Measurements from ENCODE around the gene TRIM39. TPM values are rescaled to one million over a fixed set of nuclear protein-coding genes. Genes with fewer than 3 reads are reported as not detected.
"Not testable (repeated sequence)": the region's sequence is repeated elsewhere in the genome, so short reads cannot be mapped to it uniquely, and the experiment has no call there.

The TRIM39 gene
- total RNA-seq, 2 experiments from 2014 or later: 38.2 to 38.3 TPM

GRCh38 chr6:30361661-30362060 is 34.9 kb downstream of the TRIM39 start:
- Mint-ChIP-seq H3K9me3 (no peaks in the 10 kb centered on the region), H3K27me3 (peaks cover 80% of the 10 kb centered on the region), H3K4me1 (ENCODE audit: low read depth) (peaks cover 5% of the 10 kb centered on the region), H3K36me3 (ENCODE audit: low read depth) (no peaks in the 10 kb centered on the region), H3K27ac (no peak overlapping the region), H3K4me3 (no peak overlapping the region)
- no peaks in the 10 kb centered on the region for H3K36me3 ChIP-seq (ENCODE audit: insufficient read depth, low read length)
- H3K4me3 ChIP-seq (ENCODE audit: low read length): no peak overlapping the region
- no peaks in the 10 kb centered on the region for H3K9me3 ChIP-seq (ENCODE audit: control insufficient read depth in 1 of 2, insufficient read depth in 1 of 2, low read length in 2 of 2)
- H3K4me1 ChIP-seq (ENCODE audit: insufficient read depth, low read length): peaks cover 7% of the 10 kb centered on the region
- ChIA-PET CTCF (no interaction called here), POLR2A (no interaction called here)
- H3K27ac ChIP-seq (ENCODE audit: low read depth in 1 of 2, low read length in 2 of 2): no peak overlapping the region
- H3K27me3 ChIP-seq (ENCODE audit: control insufficient read depth in 1 of 2, insufficient read depth in 2 of 2, low read length in 2 of 2): peaks cover 36 to 69% of the 10 kb centered on the region in 2 experiments
- ATAC-seq (ENCODE audit: poor library complexity) (no peak), DNase-seq (no peak)
- intact Hi-C loops (cut with DNase I, micrococcal nuclease): no loop called here
- TF ChIP-seq, protein P1, sequence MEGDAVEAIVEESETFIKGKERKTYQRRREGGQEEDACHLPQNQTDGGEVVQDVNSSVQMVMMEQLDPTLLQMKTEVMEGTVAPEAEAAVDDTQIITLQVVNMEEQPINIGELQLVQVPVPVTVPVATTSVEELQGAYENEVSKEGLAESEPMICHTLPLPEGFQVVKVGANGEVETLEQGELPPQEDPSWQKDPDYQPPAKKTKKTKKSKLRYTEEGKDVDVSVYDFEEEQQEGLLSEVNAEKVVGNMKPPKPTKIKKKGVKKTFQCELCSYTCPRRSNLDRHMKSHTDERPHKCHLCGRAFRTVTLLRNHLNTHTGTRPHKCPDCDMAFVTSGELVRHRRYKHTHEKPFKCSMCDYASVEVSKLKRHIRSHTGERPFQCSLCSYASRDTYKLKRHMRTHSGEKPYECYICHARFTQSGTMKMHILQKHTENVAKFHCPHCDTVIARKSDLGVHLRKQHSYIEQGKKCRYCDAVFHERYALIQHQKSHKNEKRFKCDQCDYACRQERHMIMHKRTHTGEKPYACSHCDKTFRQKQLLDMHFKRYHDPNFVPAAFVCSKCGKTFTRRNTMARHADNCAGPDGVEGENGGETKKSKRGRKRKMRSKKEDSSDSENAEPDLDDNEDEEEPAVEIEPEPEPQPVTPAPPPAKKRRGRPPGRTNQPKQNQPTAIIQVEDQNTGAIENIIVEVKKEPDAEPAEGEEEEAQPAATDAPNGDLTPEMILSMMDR (IDR thresholded peaks at IDR 0.05): no peak

GRCh38 chr6:30363459-30363858 is 36.7 kb downstream of the TRIM39 start:
- peaks cover 71% of the 10 kb centered on the region for H3K27me3 Mint-ChIP-seq
- H3K27ac ChIP-seq (ENCODE audit: low read depth in 1 of 2, low read length in 2 of 2): no peak overlapping the region
- no peak overlapping the region for H3K4me3 Mint-ChIP-seq
- no peaks in the 10 kb centered on the region for H3K4me1 Mint-ChIP-seq (ENCODE audit: low read depth)
- intact Hi-C loops (cut with DNase I, micrococcal nuclease): no loop called here
- no peaks in the 10 kb centered on the region for H3K4me1 ChIP-seq (ENCODE audit: insufficient read depth, low read length)
- no peaks in the 10 kb centered on the region for H3K9me3 Mint-ChIP-seq
- no peaks in the 10 kb centered on the region for H3K9me3 ChIP-seq (ENCODE audit: control insufficient read depth in 1 of 2, insufficient read depth in 1 of 2, low read length in 2 of 2)
- H3K4me3 ChIP-seq (ENCODE audit: low read length): no peak overlapping the region
- no peaks in the 10 kb centered on the region for H3K36me3 Mint-ChIP-seq (ENCODE audit: low read depth)
- DNase-seq (no peak), ATAC-seq (ENCODE audit: poor library complexity) (no peak)
- CTCF ChIA-PET: no interaction called here
- no peaks in the 10 kb centered on the region for H3K36me3 ChIP-seq (ENCODE audit: insufficient read depth, low read length)
- H3K27ac Mint-ChIP-seq: no peak overlapping the region
- TF ChIP-seq, protein P1 (IDR thresholded peaks at IDR 0.05): no peak
- H3K27me3 ChIP-seq (ENCODE audit: control insufficient read depth in 1 of 2, insufficient read depth in 2 of 2, low read length in 2 of 2): peaks cover 32 to 61% of the 10 kb centered on the region in 2 experiments
- POLR2A ChIA-PET: no interaction called here

DNA sequence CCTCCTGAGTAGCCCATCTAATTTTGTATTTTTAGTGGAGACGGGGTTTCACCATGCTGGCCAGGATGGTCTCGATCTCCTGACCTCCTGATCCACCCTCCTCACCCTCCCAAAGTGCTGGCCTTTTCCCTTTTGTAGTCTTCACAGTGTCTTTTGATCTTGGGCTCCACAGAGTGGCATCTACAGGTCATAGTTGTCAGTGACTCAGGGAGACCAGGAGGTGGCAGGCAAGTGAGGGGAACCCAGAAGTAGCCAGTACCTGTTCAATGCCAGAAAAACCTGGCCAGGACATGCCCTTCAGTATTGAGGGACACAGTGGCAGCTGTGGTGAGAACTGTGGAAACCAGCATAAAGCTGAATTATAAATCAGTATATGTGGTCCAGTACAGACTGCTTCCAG is 37.9 kb downstream of the TRIM39 start:
- DNase-seq (peak in 1 of 14 experiments; percentile 23), ATAC-seq (ENCODE audit: poor library complexity) (peak; percentile 46)
- Mint-ChIP-seq H3K36me3 (ENCODE audit: low read depth) (no peaks in the 10 kb centered on the region), H3K9me3 (no peaks in the 10 kb centered on the region), H3K27ac (no peak overlapping the region), H3K27me3 (peaks cover 71% of the 10 kb centered on the region), H3K4me1 (ENCODE audit: low read depth) (no peaks in the 10 kb centered on the region), H3K4me3 (no peak overlapping the region)
- Histone ChIP-seq H3K9me3 (ENCODE audit: control insufficient read depth in 1 of 2, insufficient read depth in 1 of 2, low read length in 2 of 2) (no peaks in the 10 kb centered on the region), H3K27me3 (ENCODE audit: control insufficient read depth in 1 of 2, insufficient read depth in 2 of 2, low read length in 2 of 2) (peaks cover 27 to 56% of the 10 kb centered on the region in 2 experiments), H3K27ac (ENCODE audit: low read depth in 1 of 2, low read length in 2 of 2) (no peak overlapping the region), H3K4me3 (ENCODE audit: low read length) (no peak overlapping the region), H3K4me1 (ENCODE audit: insufficient read depth, low read length) (no peaks in the 10 kb centered on the region), H3K36me3 (ENCODE audit: insufficient read depth, low read length) (no peaks in the 10 kb centered on the region)
- intact Hi-C loops (cut with DNase I, micrococcal nuclease): no loop called here
- TF ChIP-seq, protein P1 (IDR thresholded peaks at IDR 0.05): no peak
- ChIA-PET CTCF (no interaction called here), POLR2A (no interaction called here)

DNA sequence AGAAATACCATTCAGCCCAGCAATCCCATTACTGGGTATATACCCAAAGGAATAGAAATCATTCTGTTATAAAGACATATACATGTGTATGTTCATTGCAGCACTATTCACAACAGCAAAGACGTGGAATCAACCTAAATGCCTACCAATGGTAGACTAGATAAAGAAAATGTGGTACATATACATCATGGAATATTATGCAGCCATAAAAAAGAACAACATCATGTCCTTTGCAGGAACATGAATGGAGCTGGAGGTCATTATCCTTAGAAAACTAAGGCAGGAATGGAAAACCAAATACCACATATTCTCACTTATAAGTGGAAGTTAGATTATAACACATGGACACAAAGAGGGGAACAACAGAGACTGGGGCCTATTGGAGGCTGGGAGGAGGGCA is 42.6 kb downstream of the TRIM39 start:
- H3K4me1 ChIP-seq (ENCODE audit: insufficient read depth, low read length); H3K4me3 Mint-ChIP-seq; intact Hi-C loops (cut with DNase I, micrococcal nuclease); H3K9me3 ChIP-seq (ENCODE audit: control insufficient read depth in 1 of 2, insufficient read depth in 1 of 2, low read length in 2 of 2); DNase-seq; H3K27ac Mint-ChIP-seq; H3K36me3 ChIP-seq (ENCODE audit: insufficient read depth, low read length); H3K27ac ChIP-seq (ENCODE audit: low read depth in 1 of 2, low read length in 2 of 2); ATAC-seq (ENCODE audit: poor library complexity); H3K9me3 Mint-ChIP-seq; H3K4me1 Mint-ChIP-seq (ENCODE audit: low read depth); H3K36me3 Mint-ChIP-seq (ENCODE audit: low read depth); H3K4me3 ChIP-seq (ENCODE audit: low read length): not testable (repeated sequence)
- CTCF ChIA-PET: interaction anchor here (1.5 kb wide), 1 partner anchor 9 kb away, joined by 4 read pairs; no protein-coding TSS in a partner anchor
- H3K27me3 ChIP-seq (ENCODE audit: control insufficient read depth in 1 of 2, insufficient read depth in 2 of 2, low read length in 2 of 2): peaks cover 17 to 24% of the 10 kb centered on the region in 2 experiments
- peaks cover 57% of the 10 kb centered on the region for H3K27me3 Mint-ChIP-seq
- POLR2A ChIA-PET: interaction anchor here (0.7 kb wide), 1 partner anchor 96 kb away, joined by 3 read pairs; no protein-coding TSS in a partner anchor

Measured in CD4-positive, alpha-beta T cell (primary cell).